Suprapubic skin (tissue), 4 donors: Measurements from ENCODE around the gene KIAA1210. TPM values are rescaled to one million over a fixed set of nuclear protein-coding genes. Genes with fewer than 3 reads are reported as not detected.

Source experiments
- DNase-seq, 2 donors: peaks; one replicate each; pipeline ENCODE4 v3.0.0-alpha.2; 2019; ENCODE audit warnings: low spot score in 2 of 2
- H3K27ac ChIP-seq: fragments of 200-600 bp; sonication (generic); one replicate; pipeline ENCODE4 v1.5.1; 2019
- H3K27me3 ChIP-seq: fragments of 200-600 bp; sonication (generic); one replicate; pipeline ENCODE4 v1.5.1; 2019
- H3K36me3 ChIP-seq: fragments of 200-600 bp; sonication (generic); one replicate; pipeline ENCODE4 v1.5.1; 2019
- H3K4me1 ChIP-seq: fragments of 200-600 bp; sonication (generic); one replicate; pipeline ENCODE4 v1.5.1; 2019
- H3K4me3 ChIP-seq: fragments of 200-600 bp; sonication (generic); one replicate; pipeline ENCODE4 v1.5.1; 2019; ENCODE audit warnings: mild to moderate bottlenecking
- H3K9me3 ChIP-seq: fragments of 200-600 bp; sonication (generic); one replicate; pipeline ENCODE4 v1.5.1; 2019
- CTCF ChIP-seq, 2 donors: fragments of 200-600 bp in 1 of 2; fragments of 450-650 bp in 1 of 2; sonication (generic) in 1 of 2; IDR thresholded peaks; one replicate each; pipeline ENCODE4 v1.5.1; 2016 to 2019; ENCODE audit warnings: antibody characterized with exemption in 2 of 2, mild to moderate bottlenecking in 1 of 2, moderate library complexity in 1 of 2
- EP300 ChIP-seq: sonication (generic); formaldehyde crosslinking; IDR thresholded peaks from one replicate; pipeline ENCODE4 v1.6.1; 2017; ENCODE audit warnings: antibody characterized with exemption
- POLR2A ChIP-seq, 2 donors: fragments of 450-650 bp; IDR thresholded peaks; one replicate each; pipeline ENCODE4 v1.6.1; 2017; ENCODE audit warnings: antibody characterized with exemption in 2 of 2, mild to moderate bottlenecking in 2 of 2, moderate library complexity in 2 of 2
- POLR2AphosphoS5 ChIP-seq, 3 donors: sonication (generic); formaldehyde crosslinking; IDR thresholded peaks; one replicate each; pipeline ENCODE4 v1.6.1; 2017; ENCODE audit warnings: antibody characterized with exemption in 3 of 3
- WGBS: methylation state at CpG from one replicate; pipeline ENCODE4 v1.1.5; 2018; 5-methylcytosine and 5-hydroxymethylcytosine counted together
- total RNA-seq, 4 donors: library from RNA; depleted of rRNA; stranded (reverse); fragments of >200 nt; gene quantifications; one replicate each; pipeline ENCODE4 v1.1.0, GENCODE V29; 2016

The KIAA1210 gene
- total RNA-seq, 4 donors from 2014 or later = 0.05 to 0.13 TPM; not detected in 2

GRCh38 chrX:119094819-119095218 lies 32.8 kb downstream of the KIAA1210 start:
- Histone ChIP-seq H3K4me3 (no peak overlapping the region), H3K27me3 (no peaks in the 10 kb centered on the region), H3K9me3 (no peaks in the 10 kb centered on the region), H3K36me3 (no peaks in the 10 kb centered on the region), H3K4me1 (no peaks in the 10 kb centered on the region), H3K27ac (no peak overlapping the region)
- no peak for TF ChIP-seq POLR2A (IDR thresholded peaks at IDR 0.05)
- TF ChIP-seq EP300 = no peak
- TF ChIP-seq CTCF (IDR thresholded peaks at IDR 0.05) = no peak
- no peak for TF ChIP-seq POLR2AphosphoS5 (IDR thresholded peaks at IDR 0.05)
- no peak for DNase-seq
- 54% methylated on average over 3 of the region's 3 CpGs for WGBS

- DNase-seq = no peak
- 71% methylated on average over 7 of the region's 7 CpGs for WGBS
Observed at GRCh38 chrX:119093991-119094735, 33.4 kb downstream of the KIAA1210 start.

DNA sequence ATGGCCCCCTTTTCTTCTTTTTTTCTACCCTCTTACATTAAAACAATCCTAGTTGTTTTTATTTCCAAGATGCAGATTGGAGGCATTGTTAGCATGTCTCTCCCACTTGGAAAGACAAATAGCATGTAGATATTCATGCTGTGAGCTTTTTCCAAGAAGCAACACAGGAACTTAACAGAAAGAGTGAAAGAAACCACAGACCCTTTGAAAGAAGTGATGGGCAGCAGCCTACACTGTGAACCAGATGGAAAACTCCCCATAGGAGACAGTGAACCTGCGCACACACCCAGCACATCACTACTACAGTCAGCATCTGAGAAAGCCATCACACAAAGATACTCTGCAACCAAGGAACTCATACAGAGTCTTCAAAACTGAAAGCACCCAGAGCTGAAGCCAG lies 37.0 kb downstream of the KIAA1210 start:
- no peak for DNase-seq
- Histone ChIP-seq H3K27ac (no peak overlapping the region), H3K9me3 (no peaks in the 10 kb centered on the region), H3K27me3 (no peaks in the 10 kb centered on the region), H3K36me3 (no peaks in the 10 kb centered on the region), H3K4me3 (no peak overlapping the region), H3K4me1 (no peaks in the 10 kb centered on the region)
- 87% methylated on average over 1 of the region's 1 CpG for WGBS
- TF ChIP-seq EP300 = no peak
- no peak for TF ChIP-seq POLR2A (IDR thresholded peaks at IDR 0.05)
- no peak for TF ChIP-seq POLR2AphosphoS5 (IDR thresholded peaks at IDR 0.05)
- TF ChIP-seq CTCF (IDR thresholded peaks at IDR 0.05) = no peak

More at GRCh38 chrX:119093991-119094735, 33.4 kb downstream of the KIAA1210 start:
- TF ChIP-seq CTCF (IDR thresholded peaks at IDR 0.05) = no peak
- no peak for TF ChIP-seq POLR2AphosphoS5 (IDR thresholded peaks at IDR 0.05)
- no peak for TF ChIP-seq EP300
- Histone ChIP-seq H3K27ac (no peak overlapping the region), H3K9me3 (no peaks in the 10 kb centered on the region), H3K27me3 (no peaks in the 10 kb centered on the region), H3K36me3 (no peaks in the 10 kb centered on the region), H3K4me1 (no peaks in the 10 kb centered on the region), H3K4me3 (no peak overlapping the region)

GRCh38 chrX:119089619-119090018 lies 38.0 kb downstream of the KIAA1210 start:
- no peak for DNase-seq
- no peaks in the 10 kb centered on the region for H3K27me3 ChIP-seq
- H3K4me1 ChIP-seq = no peaks in the 10 kb centered on the region
- no peak overlapping the region for H3K27ac ChIP-seq
- WGBS = 81% methylated on average over 1 of the region's 1 CpG
- no peak overlapping the region for H3K4me3 ChIP-seq
- H3K36me3 ChIP-seq = no peaks in the 10 kb centered on the region
- TF ChIP-seq POLR2A (IDR thresholded peaks at IDR 0.05) (no peak), EP300 (no peak), POLR2AphosphoS5 (IDR thresholded peaks at IDR 0.05) (no peak), CTCF (IDR thresholded peaks at IDR 0.05) (no peak)
- no peaks in the 10 kb centered on the region for H3K9me3 ChIP-seq

DNA sequence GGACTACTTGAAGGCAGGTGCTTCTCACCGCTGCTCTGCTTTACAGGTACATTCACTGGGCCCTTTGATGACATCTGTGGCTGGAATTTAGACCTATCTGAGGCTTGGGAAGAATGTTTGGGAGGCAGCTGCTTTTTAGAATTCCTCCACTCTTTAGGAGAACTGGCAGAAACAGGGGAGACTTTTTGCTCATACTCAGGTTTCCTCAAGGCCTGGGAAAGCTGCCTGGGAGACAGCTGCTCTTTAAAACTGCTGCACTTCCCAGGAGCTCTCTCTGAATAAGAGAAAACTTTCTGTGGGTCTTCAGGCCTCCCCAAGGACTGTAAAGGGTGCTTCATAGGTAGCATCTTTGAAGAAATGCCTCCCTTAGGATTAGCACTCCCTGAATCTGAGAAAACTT lies 40.5 kb downstream of the KIAA1210 start:
- WGBS = 50% methylated on average over 1 of the region's 1 CpG
- H3K27ac ChIP-seq = no peak overlapping the region

More for the DNA sequence above, 40.5 kb downstream of the KIAA1210 start:
- H3K4me3 ChIP-seq = no peak overlapping the region
- H3K4me1 ChIP-seq = no peaks in the 10 kb centered on the region
- no peak for DNase-seq
- H3K36me3 ChIP-seq = no peaks in the 10 kb centered on the region
- no peaks in the 10 kb centered on the region for H3K9me3 ChIP-seq
- no peaks in the 10 kb centered on the region for H3K27me3 ChIP-seq
- TF ChIP-seq CTCF (IDR thresholded peaks at IDR 0.05) (no peak), POLR2A (IDR thresholded peaks at IDR 0.05) (no peak), EP300 (no peak), POLR2AphosphoS5 (IDR thresholded peaks at IDR 0.05) (no peak)
